HCT116 (cell line): Measurements from ENCODE around the gene NDST3.

ENCODE experiments used
- CTCF ChIP-seq, 3 experiments: fragments of 200-600 bp in 1 of 3; sonication (generic) in 1 of 3; IDR thresholded peaks in 2 of 3; conservative IDR thresholded peaks in 1 of 3; 2 replicates each; pipeline ENCODE4 v1.5.1; 2012 to 2017; ENCODE audit warnings: low read depth in 2 of 3, low read length in 2 of 3, antibody characterized with exemption in 1 of 3, borderline replicate concordance in 1 of 3, control low read depth in 1 of 3, mild to moderate bottlenecking in 1 of 3, mixed read lengths in 1 of 3, mixed run types in 1 of 3, moderate library complexity in 1 of 3; ENCODE audit not compliant: insufficient read depth in 1 of 3
- POLR2A ChIP-seq: IDR thresholded peaks from 2 replicates; pipeline ENCODE4 v1.7.0; 2011; ENCODE audit warnings: borderline replicate concordance; ENCODE audit not compliant: insufficient read depth, insufficient read length; ENCODE audit errors: extremely low read depth
- TCF7L2 ChIP-seq: IDR thresholded peaks from 2 replicates; pipeline ENCODE4 v1.7.0; 2011; ENCODE audit warnings: borderline replicate concordance, inconsistent platforms; ENCODE audit not compliant: insufficient read depth, insufficient read length; ENCODE audit errors: extremely low read depth
- ZNF274 ChIP-seq: fragments of 200-500 bp; sonication (Bioruptor generic); IDR thresholded peaks from 2 replicates; pipeline ENCODE4 v1.6.1; 2014; ENCODE audit warnings: mild to moderate bottlenecking, low read depth, low read length, inconsistent platforms

- TF ChIP-seq ZNF274 (no peak), TCF7L2 (no peak), CTCF (IDR thresholded peaks at IDR 0.05 in 2 of 3, conservative IDR thresholded peaks at IDR 0.05 in 1 of 3; ENCODE audit: borderline replicate concordance in 1 of 3, insufficient read depth in 1 of 3, low read depth in 2 of 3, low read length in 2 of 3) (no peak), POLR2A (no peak)
Measured at GRCh38 chr4:118235566-118236120, 201.4 kb downstream of the NDST3 start.
